Measurements from ENCODE around the gene TSPAN2. TPM values are rescaled to one million over a fixed set of nuclear protein-coding genes. Genes with fewer than 3 reads are reported as not detected.

TSPAN2 gene
- total and polyA plus RNA-seq, 2 donors (not counting 3 experiments of a cell fraction or from before 2014, with no cell fraction given): 1.5 to 5.0 TPM

DNA sequence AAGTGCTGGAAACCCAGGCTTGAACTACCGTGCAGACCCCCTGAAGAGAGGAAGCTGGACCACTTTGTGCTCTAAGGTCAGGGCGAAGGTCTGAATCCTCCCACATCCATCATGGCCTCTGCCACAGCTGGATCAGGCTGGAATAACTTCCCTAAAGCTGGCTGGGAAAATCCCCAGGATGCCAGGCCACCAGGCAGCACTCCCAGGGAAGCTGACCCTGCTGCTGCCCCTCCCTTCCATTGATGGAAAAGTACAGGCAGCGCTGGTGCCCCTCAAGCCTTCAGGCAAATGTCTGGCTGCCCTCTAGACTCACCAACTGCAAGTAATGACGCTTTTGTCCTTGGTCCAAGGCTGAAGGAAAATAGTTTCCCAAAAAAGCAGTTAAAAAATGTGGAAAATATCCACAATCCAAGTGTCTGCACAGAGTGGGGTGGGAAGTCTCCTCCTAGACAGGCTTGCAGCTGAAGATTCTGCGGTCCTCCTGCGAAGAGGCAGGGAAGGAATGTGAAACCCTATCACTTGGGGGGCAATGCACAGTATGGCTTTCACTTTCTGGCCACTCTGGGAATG is 39.9 kb upstream of the TSPAN2 start:
- no peak for FAIRE-seq
- TF ChIP-seq MYC (IDR thresholded peaks at IDR 0.05; ENCODE audit: low read depth, low read length): no peak
- TF ChIP-seq FOS (IDR thresholded peaks at IDR 0.05; ENCODE audit: borderline replicate concordance, insufficient read depth, low read length): no peak
- TF ChIP-seq POLR2AphosphoS5 (IDR thresholded peaks at IDR 0.05; ENCODE audit: insufficient read depth, low read depth, low read length): no peak
- no peak for TF ChIP-seq JUN (IDR thresholded peaks at IDR 0.05; ENCODE audit: borderline replicate concordance, insufficient read depth, insufficient read length, low read depth)
- no peak for TF ChIP-seq GATA2 (IDR thresholded peaks at IDR 0.05; ENCODE audit: insufficient read depth, insufficient read length, low read depth, low read length)
- TF ChIP-seq EZH2 (IDR thresholded peaks at IDR 0.05; ENCODE audit: borderline replicate concordance, low read depth, low read length, severe bottlenecking): no peak
- no peak for TF ChIP-seq POLR2A (IDR thresholded peaks at IDR 0.05; ENCODE audit: low read depth, low read length)
- TF ChIP-seq, protein P1, sequence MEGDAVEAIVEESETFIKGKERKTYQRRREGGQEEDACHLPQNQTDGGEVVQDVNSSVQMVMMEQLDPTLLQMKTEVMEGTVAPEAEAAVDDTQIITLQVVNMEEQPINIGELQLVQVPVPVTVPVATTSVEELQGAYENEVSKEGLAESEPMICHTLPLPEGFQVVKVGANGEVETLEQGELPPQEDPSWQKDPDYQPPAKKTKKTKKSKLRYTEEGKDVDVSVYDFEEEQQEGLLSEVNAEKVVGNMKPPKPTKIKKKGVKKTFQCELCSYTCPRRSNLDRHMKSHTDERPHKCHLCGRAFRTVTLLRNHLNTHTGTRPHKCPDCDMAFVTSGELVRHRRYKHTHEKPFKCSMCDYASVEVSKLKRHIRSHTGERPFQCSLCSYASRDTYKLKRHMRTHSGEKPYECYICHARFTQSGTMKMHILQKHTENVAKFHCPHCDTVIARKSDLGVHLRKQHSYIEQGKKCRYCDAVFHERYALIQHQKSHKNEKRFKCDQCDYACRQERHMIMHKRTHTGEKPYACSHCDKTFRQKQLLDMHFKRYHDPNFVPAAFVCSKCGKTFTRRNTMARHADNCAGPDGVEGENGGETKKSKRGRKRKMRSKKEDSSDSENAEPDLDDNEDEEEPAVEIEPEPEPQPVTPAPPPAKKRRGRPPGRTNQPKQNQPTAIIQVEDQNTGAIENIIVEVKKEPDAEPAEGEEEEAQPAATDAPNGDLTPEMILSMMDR (IDR thresholded peaks at IDR 0.05; ENCODE audit: extremely low read depth in 1 of 2, insufficient read depth in 1 of 2, low read depth in 1 of 2, low read length in 2 of 2): no peak
- TF ChIP-seq, protein P2, sequence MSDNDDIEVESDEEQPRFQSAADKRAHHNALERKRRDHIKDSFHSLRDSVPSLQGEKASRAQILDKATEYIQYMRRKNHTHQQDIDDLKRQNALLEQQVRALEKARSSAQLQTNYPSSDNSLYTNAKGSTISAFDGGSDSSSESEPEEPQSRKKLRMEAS (IDR thresholded peaks at IDR 0.05; ENCODE audit: insufficient read depth, insufficient read length): no peak
- dilution Hi-C loops (cut with MboI; ENCODE audit: extremely low pct_ligation_motif_present, low sequenced_read_pairs): no loop called here
- ChIA-PET CTCF (interaction anchor here (2.1 kb wide), 1 partner anchor 16 kb away, joined by 11 read pairs; no protein-coding TSS in a partner anchor), POLR2A (no interaction called here)
- Histone ChIP-seq H3K27ac (ENCODE audit: insufficient read depth, low read depth, low read length) (no peak overlapping the region), H3K27me3 (ENCODE audit: control insufficient read depth in 2 of 2, insufficient read depth in 2 of 2, low read length in 2 of 2) (peaks cover 0 to 3% of the 10 kb centered on the region in 2 experiments), H3K9me1 (replicated peaks; ENCODE audit: control insufficient read depth, extremely low read depth, insufficient read depth, low read length) (no peaks in the 10 kb centered on the region), H4K20me1 (replicated peaks; ENCODE audit: control insufficient read depth, extremely low read depth, insufficient read depth, low read length) (no peaks in the 10 kb centered on the region), H3K9me3 (replicated peaks; ENCODE audit: control insufficient read depth, insufficient read depth, low read length) (no peaks in the 10 kb centered on the region), H3K9ac (replicated peaks; ENCODE audit: extremely low read depth, insufficient read depth, low read length) (no peak overlapping the region), H2AFZ (ENCODE audit: low read depth, low read length) (no peak overlapping the region), H3K4me3 (replicated peaks in 1 of 3; ENCODE audit: insufficient read depth in 1 of 3, low read depth in 1 of 3, low read length in 3 of 3) (no peak overlapping the region), H3K4me1 (ENCODE audit: control insufficient read depth, extremely low read depth, insufficient read depth, low read length) (no peaks in the 10 kb centered on the region), H3K79me2 (ENCODE audit: control insufficient read depth, insufficient read depth, low read length) (no peaks in the 10 kb centered on the region), H3K4me2 (ENCODE audit: insufficient read depth, low read length) (no peak overlapping the region), H3K36me3 (ENCODE audit: control insufficient read depth in 2 of 2, extremely low read depth in 1 of 2, insufficient read depth in 2 of 2, low read length in 2 of 2) (no peaks in the 10 kb centered on the region)
- no peak for DNase-seq (ENCODE audit: low read depth, low spot score)
- BruUV-seq (replicated peaks): no TSS peak
- intact Hi-C loops (cut with micrococcal nuclease): no loop called here

Data from endothelial cell of umbilical vein (primary cell).